Limb (tissue), 2 donors: Measurements from ENCODE around the gene LRRFIP1.

ENCODE experiments used
- DNase-seq, 2 donors: peaks; one replicate each; pipeline ENCODE4 v3.0.0-alpha.2; 2016; ENCODE audit errors: extremely low spot score in 2 of 2

The LRRFIP1 gene

GRCh38 chr2:237824085-237824484 lies 196.7 kb downstream of the LRRFIP1 start:
- DNase-seq: no peak

- DNase-seq: no peak
Measured at GRCh38 chr2:237827421-237827987, 200.1 kb downstream of the LRRFIP1 start.
